Uterus (tissue), 2 donors: ENCODE data around the gene PAQR7.

Source experiments
- CTCF ChIP-seq, 4 experiments: fragments of 200-600 bp in 2 of 4; fragments of 450-650 bp in 2 of 4; sonication (generic) in 2 of 4; IDR thresholded peaks; one replicate each; pipeline ENCODE4 v1.5.1; 2016 to 2019; ENCODE audit warnings: antibody characterized with exemption in 4 of 4, mild to moderate bottlenecking in 2 of 4, moderate library complexity in 1 of 4
- POLR2A ChIP-seq, 2 donors: fragments of 450-650 bp; IDR thresholded peaks; one replicate each; pipeline ENCODE4 v1.6.1; 2016; ENCODE audit warnings: antibody characterized with exemption in 2 of 2, mild to moderate bottlenecking in 1 of 2, moderate library complexity in 1 of 2

GRCh38 chr1:25899792-25900191, 24.3 kb upstream of the PAQR7 start:
- TF ChIP-seq CTCF (IDR thresholded peaks at IDR 0.05) (no peak), POLR2A (IDR thresholded peaks at IDR 0.05) (no peak)
